Anterior cingulate cortex (tissue), 58 donors: Measurements from ENCODE around the gene DIPK2A.
A peak's percentile ranks its signal among the peaks of the same experiment; 100 is the strongest.

ENCODE experiments used
- DNase-seq, 58 donors: peaks; one replicate each; lab custom pipeline; 2025; lab: John Stamatoyannopoulos, UW

Gene DIPK2A

DNA sequence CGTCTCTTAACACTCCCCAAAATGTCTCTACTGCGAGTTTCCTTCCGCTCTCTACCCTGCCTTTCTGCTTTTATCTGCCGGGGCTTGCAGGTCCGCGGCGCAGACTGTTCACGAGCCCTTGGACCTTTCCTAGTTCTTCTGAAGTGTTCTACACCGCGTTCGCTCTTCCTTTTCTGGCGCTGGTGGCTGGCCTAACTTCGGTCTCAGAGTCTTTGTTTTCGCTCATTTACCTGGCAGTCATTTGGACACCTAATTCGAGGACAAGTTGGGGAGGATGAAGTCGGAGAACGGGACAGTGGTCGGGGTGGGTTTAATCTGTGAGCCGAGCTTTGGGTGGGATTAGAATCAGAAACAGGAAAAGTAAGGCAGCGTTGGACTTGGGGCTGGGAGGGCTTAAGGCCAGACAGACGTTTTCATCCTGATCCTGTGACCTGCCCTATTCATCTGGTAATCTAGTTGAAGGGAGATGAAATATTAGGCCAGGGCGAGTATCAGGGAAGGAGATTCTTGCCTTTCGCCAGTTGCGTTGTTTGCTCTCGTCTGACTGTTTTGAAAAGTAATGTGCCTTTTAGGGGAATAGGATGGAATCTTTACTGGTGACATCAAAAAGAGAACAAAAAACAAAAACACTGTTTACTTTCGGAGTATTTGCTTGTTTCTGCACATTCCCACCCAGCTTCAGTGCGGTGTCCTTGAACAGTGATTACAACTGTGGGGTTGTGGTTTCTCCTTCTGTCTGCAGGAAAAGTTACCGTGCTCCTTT, 1.8 kb downstream of the DIPK2A start:
- peak in 22 of 58 donors; percentile 11 to 79 (median 62) for DNase-seq

DNA sequence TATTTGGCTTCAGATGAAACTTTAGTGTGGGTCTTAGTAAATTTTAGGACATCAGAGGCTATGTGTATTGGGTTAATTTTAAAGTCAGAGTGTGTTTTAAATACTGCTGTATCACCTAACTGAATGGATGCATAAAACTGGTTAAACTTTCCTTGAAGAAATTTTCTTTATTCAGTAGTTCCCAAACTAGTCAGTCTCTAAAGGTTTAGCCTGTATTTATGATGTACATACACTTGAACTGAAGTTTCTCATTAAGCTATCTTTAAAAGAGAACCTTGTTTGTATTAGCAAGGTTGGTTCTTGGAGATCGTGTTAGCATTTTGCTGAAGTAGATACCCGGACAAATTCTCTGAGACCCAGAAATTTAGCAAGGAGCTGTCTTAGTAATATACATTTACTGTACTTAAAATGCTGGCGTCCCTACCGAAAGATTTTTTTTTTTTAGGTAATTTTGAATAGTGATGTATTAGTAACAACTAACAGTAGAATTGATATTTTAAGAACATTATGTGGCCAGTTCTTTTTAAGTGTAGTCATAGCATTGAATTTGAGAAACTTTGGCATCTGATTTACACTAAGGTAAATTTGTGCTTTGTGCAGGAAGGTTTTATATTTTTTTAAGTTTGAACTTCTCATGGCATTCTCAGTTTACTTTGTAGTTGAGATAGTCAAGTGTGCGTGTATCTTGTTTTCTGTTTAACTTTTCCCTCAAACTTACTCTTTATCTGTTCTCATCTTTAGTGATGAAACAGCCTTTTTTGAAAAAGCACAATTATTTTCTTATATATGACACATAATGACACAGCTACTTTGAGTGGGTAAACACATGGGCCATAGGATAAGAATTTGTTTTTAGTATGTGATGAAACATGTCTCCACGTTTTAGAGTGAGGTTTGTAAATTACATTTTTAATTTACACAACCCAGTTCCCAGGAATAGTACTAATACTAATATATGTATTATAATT, 2.9 kb downstream of the DIPK2A start:
- no peak for DNase-seq

GRCh38 chr3:143975554-143976152, 4.0 kb downstream of the DIPK2A start:
- DNase-seq = peak in 3 of 58 donors; percentile 14 to 55 (median 26)

GRCh38 chr3:143977341-143978262, 6.0 kb downstream of the DIPK2A start:
- DNase-seq = peak in 1 of 58 donors; percentile 13

GRCh38 chr3:143978263-143978631, 6.6 kb downstream of the DIPK2A start:
- no peak for DNase-seq

DNA sequence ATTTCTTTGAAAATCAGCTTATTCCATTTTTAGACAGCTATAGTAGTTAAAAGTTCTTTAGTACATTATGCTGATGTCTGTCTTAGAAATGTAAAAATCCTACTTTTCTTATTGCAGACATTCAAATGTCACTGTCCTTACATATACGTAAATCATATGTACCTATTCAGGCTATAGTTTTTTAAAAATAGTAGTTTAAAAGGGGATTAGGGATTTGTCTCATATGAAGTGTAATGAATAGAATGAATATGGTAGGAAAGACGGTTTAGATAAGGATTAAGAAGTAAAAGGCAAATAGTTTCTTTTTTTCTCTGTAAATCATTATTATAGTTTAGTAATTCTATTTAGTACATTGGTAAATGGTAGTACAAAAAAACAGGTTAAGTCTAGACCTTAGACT, 7.4 kb downstream of the DIPK2A start:
- DNase-seq = no peak

DNA sequence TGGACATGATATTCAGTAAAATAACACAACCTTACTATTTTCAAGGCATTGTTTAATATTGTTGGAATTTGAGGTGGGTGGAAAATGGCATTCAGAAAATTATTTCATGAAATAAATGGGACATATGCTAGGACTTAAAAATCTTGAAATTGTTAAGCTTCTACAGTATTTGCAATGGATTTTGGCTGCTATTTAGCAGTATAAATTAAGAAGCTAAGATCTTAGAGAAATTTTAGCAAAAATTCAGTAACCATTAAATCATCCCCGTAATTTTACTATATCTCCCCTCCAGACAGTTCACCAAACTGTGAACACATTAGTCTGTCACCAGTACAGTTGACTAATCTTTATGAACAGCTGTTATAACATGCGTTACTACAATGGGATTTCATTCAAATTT, 8.2 kb downstream of the DIPK2A start:
- no peak for DNase-seq

DNA sequence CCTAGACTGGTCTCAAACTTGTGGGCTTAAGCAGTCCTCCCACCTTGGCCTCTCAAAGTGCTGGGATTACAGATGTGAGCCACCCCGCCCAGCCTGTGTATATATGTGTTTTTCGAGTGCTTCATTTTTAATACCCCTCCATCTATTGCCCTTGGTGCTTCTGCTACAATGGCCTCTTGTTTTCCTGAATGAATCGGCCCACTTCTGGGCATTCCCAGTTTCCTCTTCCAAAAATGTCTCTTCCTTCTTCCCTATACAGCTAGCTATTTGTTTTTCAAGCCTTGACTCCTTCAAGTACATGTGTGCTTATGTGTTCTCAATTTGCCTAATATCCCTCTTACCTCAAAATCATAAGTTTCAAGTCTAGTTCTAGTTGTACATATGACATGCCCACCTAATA, 16.7 kb downstream of the DIPK2A start:
- no peak for DNase-seq

- no peak for DNase-seq
These were observed 17.8 kb downstream of the DIPK2A start for GRCh38 chr3:143989461-143989860.

DNA sequence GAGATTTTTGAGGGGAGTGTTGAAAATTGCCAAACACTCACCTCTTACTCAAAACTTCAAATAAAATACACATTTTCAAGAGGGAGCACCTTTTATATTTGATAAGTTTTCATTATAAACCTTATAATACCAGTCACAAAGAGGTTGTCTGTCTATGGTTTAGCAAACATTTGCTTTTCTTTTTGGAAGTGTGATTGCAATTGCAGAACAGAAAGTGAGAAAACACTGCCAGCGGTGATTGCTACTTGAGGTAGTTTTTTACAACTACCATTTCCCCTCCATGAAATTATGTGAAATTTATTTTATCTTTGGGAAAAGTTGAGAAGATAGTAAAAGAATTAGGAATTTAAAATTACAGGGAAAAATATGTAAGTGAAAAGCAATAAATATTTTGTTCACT, 20.1 kb downstream of the DIPK2A start:
- DNase-seq = no peak

DNA sequence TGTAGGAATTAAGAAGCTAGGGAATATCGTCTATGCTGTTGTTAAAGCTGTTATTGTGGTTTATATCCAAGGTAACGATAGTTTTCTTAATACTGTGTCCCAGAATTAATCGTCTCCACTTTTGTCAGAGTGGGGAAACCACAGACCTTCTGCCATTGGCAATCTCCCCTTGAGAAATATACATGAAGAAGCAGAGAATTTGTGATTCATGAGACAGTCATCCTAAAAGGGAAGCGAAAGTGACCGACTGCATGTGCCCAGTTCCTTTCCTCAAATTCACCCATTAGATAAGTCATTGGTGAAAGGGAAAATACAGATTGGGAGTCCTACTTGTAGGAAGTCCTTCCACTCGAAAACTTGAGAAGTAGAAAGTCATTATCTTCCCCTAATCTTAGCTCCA, 26.6 kb downstream of the DIPK2A start:
- peak in 3 of 58 donors; percentile 2 to 6 (median 4) for DNase-seq

- no peak for DNase-seq
These were observed 31.4 kb downstream of the DIPK2A start for GRCh38 chr3:144003051-144003450.

- no peak for DNase-seq
These were observed 38.7 kb downstream of the DIPK2A start for GRCh38 chr3:144010371-144010770.

DNA sequence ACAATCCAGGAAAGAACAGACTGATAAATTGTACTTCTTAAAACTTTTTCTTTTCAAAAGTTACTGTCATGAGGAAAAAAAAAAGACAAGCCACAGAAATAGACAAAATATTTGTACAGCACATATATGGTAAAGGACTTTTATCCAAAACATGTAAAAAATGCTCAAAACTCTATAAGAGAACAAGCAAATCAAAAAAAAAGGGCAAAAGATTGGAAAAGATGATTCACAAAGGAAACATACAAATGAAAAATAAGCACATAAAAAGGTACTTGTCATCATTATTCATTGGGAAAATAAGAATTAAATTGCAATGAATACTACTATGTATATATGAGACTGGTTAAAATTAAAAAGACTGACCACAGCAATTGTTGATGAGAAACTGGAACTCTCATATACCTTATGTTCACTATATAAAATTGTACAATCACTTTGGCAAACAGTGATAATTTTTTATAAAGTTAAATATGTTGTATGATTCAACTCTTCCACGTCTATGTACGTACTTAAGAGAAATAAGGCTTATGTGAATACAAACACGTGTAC, 39.7 kb downstream of the DIPK2A start:
- no peak for DNase-seq

DNA sequence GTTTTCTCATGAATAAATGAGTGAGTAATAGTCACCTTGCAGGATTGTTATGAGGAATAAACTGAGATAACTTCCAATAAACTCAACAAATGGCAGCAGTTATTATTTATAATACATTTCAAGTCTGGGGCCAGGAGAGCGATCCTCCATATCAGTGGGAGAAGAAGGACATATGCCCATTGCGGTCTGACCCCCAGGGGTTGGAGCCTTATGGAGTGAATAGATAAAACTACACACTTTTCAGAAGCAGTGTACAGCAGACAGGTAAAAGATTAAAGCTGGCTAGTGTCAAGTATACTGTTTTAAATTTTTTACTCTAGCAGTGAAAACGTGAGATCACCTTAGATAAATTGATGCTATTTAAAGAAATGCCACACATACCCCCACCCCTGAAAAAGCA, 43.5 kb downstream of the DIPK2A start:
- no peak for DNase-seq

GRCh38 chr3:144018776-144019175, 47.2 kb downstream of the DIPK2A start:
- no peak for DNase-seq
